ENCODE results near the gene GPR25.

GPR25 gene

GRCh38 chr1:200873116-200873670 is 412 bp downstream of the GPR25 start:
- no peak for DNase-seq (ENCODE audit: low read depth)

GRCh38 chr1:200873671-200874397 is 1.1 kb downstream of the GPR25 start:
- no peak for DNase-seq (ENCODE audit: low read depth)

GRCh38 chr1:200874694-200875093 is 1.9 kb downstream of the GPR25 start:
- no peak for DNase-seq (ENCODE audit: low read depth)

- no peak for DNase-seq (ENCODE audit: low read depth)
Measured at GRCh38 chr1:200875416-200875815, 2.6 kb downstream of the GPR25 start.

- no peak for DNase-seq (ENCODE audit: low read depth)
Measured at GRCh38 chr1:200877010-200877409, 4.2 kb downstream of the GPR25 start.

GRCh38 chr1:200877839-200878551 is 5.2 kb downstream of the GPR25 start:
- no peak for DNase-seq (ENCODE audit: low read depth)

GRCh38 chr1:200880212-200880611 is 7.4 kb downstream of the GPR25 start:
- DNase-seq (ENCODE audit: low read depth), result no peak

GRCh38 chr1:200883118-200883517 is 10.3 kb downstream of the GPR25 start:
- DNase-seq (ENCODE audit: low read depth), result no peak

GRCh38 chr1:200885623-200886402 is 13.0 kb downstream of the GPR25 start:
- DNase-seq (ENCODE audit: low read depth), result no peak

GRCh38 chr1:200886594-200886993 is 13.8 kb downstream of the GPR25 start:
- DNase-seq (ENCODE audit: low read depth), result no peak

GRCh38 chr1:200887036-200887435 is 14.3 kb downstream of the GPR25 start:
- no peak for DNase-seq (ENCODE audit: low read depth)

- no peak for DNase-seq (ENCODE audit: low read depth)
Measured at GRCh38 chr1:200887772-200888348, 15.1 kb downstream of the GPR25 start.

- DNase-seq (ENCODE audit: low read depth), result no peak
Measured at GRCh38 chr1:200888349-200888838, 15.6 kb downstream of the GPR25 start.

- DNase-seq (ENCODE audit: low read depth), result no peak
Measured at GRCh38 chr1:200889571-200889970, 16.8 kb downstream of the GPR25 start.

GRCh38 chr1:200890027-200890426 is 17.2 kb downstream of the GPR25 start:
- no peak for DNase-seq (ENCODE audit: low read depth)

GRCh38 chr1:200890818-200891773 is 18.3 kb downstream of the GPR25 start:
- DNase-seq (ENCODE audit: low read depth), result peak; percentile 12

- DNase-seq (ENCODE audit: low read depth), result no peak
Measured at GRCh38 chr1:200891774-200892157, 19.0 kb downstream of the GPR25 start.

- DNase-seq (ENCODE audit: low read depth), result no peak
Measured at GRCh38 chr1:200892546-200892945, 19.8 kb downstream of the GPR25 start.

GRCh38 chr1:200892958-200893357 is 20.2 kb downstream of the GPR25 start:
- no peak for DNase-seq (ENCODE audit: low read depth)

GRCh38 chr1:200893411-200893901 is 20.7 kb downstream of the GPR25 start:
- DNase-seq (ENCODE audit: low read depth), result no peak

Data from GM04504 (cell line).